ENCODE data around the gene RXYLT1. TPM values are rescaled to one million over a fixed set of nuclear protein-coding genes. Genes with fewer than 3 reads are reported as not detected.

The RXYLT1 gene
- polyA plus RNA-seq, 1 donor from 2014 or later, result 30.5 TPM

DNA sequence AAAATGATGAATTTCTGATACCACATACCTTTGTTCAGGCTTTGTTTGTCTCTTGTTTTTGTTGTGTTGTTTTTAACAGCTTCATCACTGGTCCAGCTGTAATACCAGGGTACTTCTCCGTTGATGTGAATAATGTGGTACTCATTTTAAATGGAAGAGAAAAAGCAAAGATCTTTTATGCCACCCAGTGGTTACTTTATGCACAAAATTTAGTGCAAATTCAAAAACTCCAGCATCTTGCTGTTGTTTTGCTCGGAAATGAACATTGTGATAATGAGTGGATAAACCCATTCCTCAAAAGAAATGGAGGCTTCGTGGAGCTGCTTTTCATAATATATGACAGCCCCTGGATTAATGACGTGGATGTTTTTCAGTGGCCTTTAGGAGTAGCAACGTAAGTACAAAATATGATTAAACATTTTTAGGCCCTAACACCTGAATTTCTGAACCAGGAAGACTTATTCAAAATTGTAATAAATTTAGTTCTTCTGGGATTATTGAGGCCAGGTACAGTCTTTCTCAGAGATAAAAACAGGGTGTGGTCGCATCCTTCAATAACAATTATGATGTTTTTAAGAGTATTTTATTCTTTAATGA lies 22.4 kb downstream of the RXYLT1 start:
- H3K36me3 ChIP-seq (ENCODE audit: insufficient read depth, low read length), result no peaks in the 10 kb centered on the region
- no peaks in the 10 kb centered on the region for H3K27me3 ChIP-seq (ENCODE audit: insufficient read depth, low read depth, low read length)
- H3K9me2 ChIP-seq (ENCODE audit: insufficient read depth, low read length), result no peaks in the 10 kb centered on the region
- no peaks in the 10 kb centered on the region for H4K20me1 ChIP-seq (ENCODE audit: insufficient read depth)
- H3K4me3 ChIP-seq (ENCODE audit: low read length), result no peak overlapping the region
- H3K9ac ChIP-seq (ENCODE audit: low read length), result no peak overlapping the region
- no peak overlapping the region for H2AFZ ChIP-seq (ENCODE audit: low read depth, low read length)
- no peaks in the 10 kb centered on the region for H3K9me3 ChIP-seq (ENCODE audit: low read length)
- H3K79me2 ChIP-seq (replicated peaks; ENCODE audit: insufficient read depth, low read length), result no peaks in the 10 kb centered on the region
- no peak overlapping the region for H3K27ac ChIP-seq (ENCODE audit: low read length)
- TF ChIP-seq, protein P1, sequence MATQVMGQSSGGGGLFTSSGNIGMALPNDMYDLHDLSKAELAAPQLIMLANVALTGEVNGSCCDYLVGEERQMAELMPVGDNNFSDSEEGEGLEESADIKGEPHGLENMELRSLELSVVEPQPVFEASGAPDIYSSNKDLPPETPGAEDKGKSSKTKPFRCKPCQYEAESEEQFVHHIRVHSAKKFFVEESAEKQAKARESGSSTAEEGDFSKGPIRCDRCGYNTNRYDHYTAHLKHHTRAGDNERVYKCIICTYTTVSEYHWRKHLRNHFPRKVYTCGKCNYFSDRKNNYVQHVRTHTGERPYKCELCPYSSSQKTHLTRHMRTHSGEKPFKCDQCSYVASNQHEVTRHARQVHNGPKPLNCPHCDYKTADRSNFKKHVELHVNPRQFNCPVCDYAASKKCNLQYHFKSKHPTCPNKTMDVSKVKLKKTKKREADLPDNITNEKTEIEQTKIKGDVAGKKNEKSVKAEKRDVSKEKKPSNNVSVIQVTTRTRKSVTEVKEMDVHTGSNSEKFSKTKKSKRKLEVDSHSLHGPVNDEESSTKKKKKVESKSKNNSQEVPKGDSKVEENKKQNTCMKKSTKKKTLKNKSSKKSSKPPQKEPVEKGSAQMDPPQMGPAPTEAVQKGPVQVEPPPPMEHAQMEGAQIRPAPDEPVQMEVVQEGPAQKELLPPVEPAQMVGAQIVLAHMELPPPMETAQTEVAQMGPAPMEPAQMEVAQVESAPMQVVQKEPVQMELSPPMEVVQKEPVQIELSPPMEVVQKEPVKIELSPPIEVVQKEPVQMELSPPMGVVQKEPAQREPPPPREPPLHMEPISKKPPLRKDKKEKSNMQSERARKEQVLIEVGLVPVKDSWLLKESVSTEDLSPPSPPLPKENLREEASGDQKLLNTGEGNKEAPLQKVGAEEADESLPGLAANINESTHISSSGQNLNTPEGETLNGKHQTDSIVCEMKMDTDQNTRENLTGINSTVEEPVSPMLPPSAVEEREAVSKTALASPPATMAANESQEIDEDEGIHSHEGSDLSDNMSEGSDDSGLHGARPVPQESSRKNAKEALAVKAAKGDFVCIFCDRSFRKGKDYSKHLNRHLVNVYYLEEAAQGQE (IDR thresholded peaks at IDR 0.05; ENCODE audit: borderline replicate concordance), result no peak
- TF ChIP-seq MXI1 (conservative IDR thresholded peaks at IDR 0.05; ENCODE audit: poor library complexity, severe bottlenecking), result no peak
- TF ChIP-seq POLR2AphosphoS5 (IDR thresholded peaks at IDR 0.05), result no peak
- TF ChIP-seq RAD21 (conservative IDR thresholded peaks at IDR 0.05), result peak; percentile 88
- TF ChIP-seq EP300 (conservative IDR thresholded peaks at IDR 0.05; ENCODE audit: poor library complexity, severe bottlenecking), result no peak
- peak; percentile 92 for TF ChIP-seq SMC3 (conservative IDR thresholded peaks at IDR 0.05; ENCODE audit: poor library complexity)
- TF ChIP-seq, protein P2, sequence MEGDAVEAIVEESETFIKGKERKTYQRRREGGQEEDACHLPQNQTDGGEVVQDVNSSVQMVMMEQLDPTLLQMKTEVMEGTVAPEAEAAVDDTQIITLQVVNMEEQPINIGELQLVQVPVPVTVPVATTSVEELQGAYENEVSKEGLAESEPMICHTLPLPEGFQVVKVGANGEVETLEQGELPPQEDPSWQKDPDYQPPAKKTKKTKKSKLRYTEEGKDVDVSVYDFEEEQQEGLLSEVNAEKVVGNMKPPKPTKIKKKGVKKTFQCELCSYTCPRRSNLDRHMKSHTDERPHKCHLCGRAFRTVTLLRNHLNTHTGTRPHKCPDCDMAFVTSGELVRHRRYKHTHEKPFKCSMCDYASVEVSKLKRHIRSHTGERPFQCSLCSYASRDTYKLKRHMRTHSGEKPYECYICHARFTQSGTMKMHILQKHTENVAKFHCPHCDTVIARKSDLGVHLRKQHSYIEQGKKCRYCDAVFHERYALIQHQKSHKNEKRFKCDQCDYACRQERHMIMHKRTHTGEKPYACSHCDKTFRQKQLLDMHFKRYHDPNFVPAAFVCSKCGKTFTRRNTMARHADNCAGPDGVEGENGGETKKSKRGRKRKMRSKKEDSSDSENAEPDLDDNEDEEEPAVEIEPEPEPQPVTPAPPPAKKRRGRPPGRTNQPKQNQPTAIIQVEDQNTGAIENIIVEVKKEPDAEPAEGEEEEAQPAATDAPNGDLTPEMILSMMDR (IDR thresholded peaks at IDR 0.05; ENCODE audit: poor library complexity, severe bottlenecking), result peak; percentile 83
- no peak for TF ChIP-seq EZH2 (IDR thresholded peaks at IDR 0.05; ENCODE audit: borderline replicate concordance, insufficient read depth, low read length, poor library complexity, severe bottlenecking)
- no peak for TF ChIP-seq TAF1 (IDR thresholded peaks at IDR 0.05; ENCODE audit: low read depth)
- no peak overlapping the region for H3K4me2 ChIP-seq (ENCODE audit: low read length)
- H3F3A ChIP-seq (ENCODE audit: insufficient read depth, low read length, poor library complexity, severe bottlenecking), result no peaks in the 10 kb centered on the region

DNA sequence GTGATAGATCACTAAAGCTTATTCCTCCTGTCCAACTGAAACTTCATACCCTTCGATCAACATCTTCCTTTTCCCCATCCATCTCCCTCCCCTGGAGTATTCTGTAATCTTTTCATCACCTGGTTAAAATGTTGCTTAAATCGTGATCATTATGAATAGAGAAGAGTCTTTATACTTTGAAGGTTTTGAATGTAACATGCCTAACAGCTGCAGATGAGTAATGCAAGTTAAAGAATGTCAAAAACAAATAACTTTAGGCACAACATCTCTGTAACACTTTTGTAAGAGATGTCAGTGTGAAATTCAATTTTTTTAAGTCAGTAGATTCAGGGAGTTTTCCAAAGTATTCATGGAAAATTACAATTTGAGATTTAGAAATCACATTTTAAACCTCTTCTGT lies 25.0 kb downstream of the RXYLT1 start:
- TF ChIP-seq MXI1 (conservative IDR thresholded peaks at IDR 0.05; ENCODE audit: poor library complexity, severe bottlenecking), result no peak
- TF ChIP-seq RAD21 (conservative IDR thresholded peaks at IDR 0.05), result no peak
- no peak for TF ChIP-seq TAF1 (IDR thresholded peaks at IDR 0.05; ENCODE audit: low read depth)
- TF ChIP-seq EZH2 (IDR thresholded peaks at IDR 0.05; ENCODE audit: borderline replicate concordance, insufficient read depth, low read length, poor library complexity, severe bottlenecking), result no peak
- TF ChIP-seq SMC3 (conservative IDR thresholded peaks at IDR 0.05; ENCODE audit: poor library complexity), result no peak
- no peak for TF ChIP-seq EP300 (conservative IDR thresholded peaks at IDR 0.05; ENCODE audit: poor library complexity, severe bottlenecking)
- TF ChIP-seq, protein P2 (IDR thresholded peaks at IDR 0.05; ENCODE audit: poor library complexity, severe bottlenecking), result no peak
- TF ChIP-seq, protein P1 (IDR thresholded peaks at IDR 0.05; ENCODE audit: borderline replicate concordance), result no peak
- TF ChIP-seq POLR2AphosphoS5 (IDR thresholded peaks at IDR 0.05), result no peak
- no peak overlapping the region for H3K4me2 ChIP-seq (ENCODE audit: low read length)
- H3K36me3 ChIP-seq (ENCODE audit: insufficient read depth, low read length), result no peaks in the 10 kb centered on the region
- H4K20me1 ChIP-seq (ENCODE audit: insufficient read depth), result no peaks in the 10 kb centered on the region
- H3K27me3 ChIP-seq (ENCODE audit: insufficient read depth, low read depth, low read length), result no peaks in the 10 kb centered on the region
- H3K9ac ChIP-seq (ENCODE audit: low read length), result no peak overlapping the region
- no peaks in the 10 kb centered on the region for H3F3A ChIP-seq (ENCODE audit: insufficient read depth, low read length, poor library complexity, severe bottlenecking)
- H3K9me3 ChIP-seq (ENCODE audit: low read length), result no peaks in the 10 kb centered on the region
- H3K4me3 ChIP-seq (ENCODE audit: low read length), result no peak overlapping the region
- no peak overlapping the region for H2AFZ ChIP-seq (ENCODE audit: low read depth, low read length)
- H3K27ac ChIP-seq (ENCODE audit: low read length), result no peak overlapping the region
- no peaks in the 10 kb centered on the region for H3K79me2 ChIP-seq (replicated peaks; ENCODE audit: insufficient read depth, low read length)
- no peaks in the 10 kb centered on the region for H3K9me2 ChIP-seq (ENCODE audit: insufficient read depth, low read length)
